Ovary (tissue), 3 donors: ENCODE data around the gene ASPM.

Source experiments
- CTCF ChIP-seq, 3 donors: fragments of 450-650 bp in 2 of 3; fragments of 200-600 bp in 1 of 3; IDR thresholded peaks; one replicate each; pipeline versions ENCODE4 v1.5.1 to v1.8.0; 2016 to 2022; ENCODE audit warnings: antibody characterized with exemption in 3 of 3, mild to moderate bottlenecking in 1 of 3
- EP300 ChIP-seq: sonication (generic); formaldehyde crosslinking; IDR thresholded peaks from one replicate; pipeline ENCODE4 v1.6.1; 2017; ENCODE audit warnings: antibody characterized with exemption
- donor health status: DM: no; HTN: no; CAD: no.

GRCh38 chr1:197159461-197159860, 13.0 kb upstream of the ASPM start:
- TF ChIP-seq CTCF (IDR thresholded peaks at IDR 0.05) (no peak), EP300 (no peak)
